NCI-H1694 (cell line): ENCODE measurements around the gene UHRF2.
"Not testable (repeated sequence)": the region's sequence is repeated elsewhere in the genome, so short reads cannot be mapped to it uniquely, and the experiment has no call there.

Experiments used
- DNase-seq: peaks from one replicate; lab custom pipeline; 2025; lab: John Stamatoyannopoulos, UW

UHRF2 gene

DNA sequence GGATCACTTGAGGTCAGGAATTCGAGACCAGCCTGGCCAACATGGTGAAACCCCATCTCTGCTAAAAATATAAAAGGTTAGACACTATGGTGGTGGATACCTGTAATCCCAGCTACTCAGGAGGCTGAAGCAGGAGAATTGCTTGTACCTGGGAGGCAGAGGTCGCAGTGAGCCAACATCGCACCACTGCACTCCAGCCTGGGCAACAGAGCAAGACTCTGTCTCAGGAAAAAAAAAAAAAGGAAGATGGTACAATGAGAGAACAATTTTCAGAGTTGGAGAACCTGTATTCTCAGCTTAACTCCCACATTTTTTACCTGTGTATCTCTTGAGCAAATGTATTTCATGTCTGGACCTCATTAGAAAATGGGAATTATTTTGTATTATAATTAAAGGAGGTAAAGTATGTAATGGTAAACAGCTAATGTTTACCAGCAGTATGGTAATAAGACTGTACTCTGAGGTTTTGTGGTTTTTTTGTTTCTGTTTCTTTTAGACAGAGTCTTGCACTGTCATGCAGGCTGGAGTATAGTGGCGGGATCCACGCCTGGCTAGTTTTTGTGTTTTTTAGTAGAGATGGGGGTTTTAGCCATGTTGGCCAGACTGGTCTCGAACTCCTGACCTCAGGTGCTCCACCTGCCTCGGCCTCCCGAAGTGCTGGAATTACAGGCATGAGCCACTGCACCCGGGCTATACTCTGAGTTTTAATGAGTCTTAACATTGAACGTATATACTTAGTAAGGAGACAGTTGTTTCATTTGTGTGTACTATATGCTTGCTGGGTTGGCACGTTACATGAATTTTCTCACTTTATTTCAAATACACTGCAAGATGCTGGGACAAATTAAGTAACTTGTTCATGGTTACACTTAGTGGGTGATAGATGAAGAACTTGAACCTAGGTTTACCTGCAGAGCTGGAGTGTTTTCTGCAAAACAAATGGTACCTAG is 16.2 kb downstream of the UHRF2 start:
- DNase-seq: no peak

- DNase-seq: no peak
Observed at GRCh38 chr9:6431038-6431437, 18.0 kb downstream of the UHRF2 start.

DNA sequence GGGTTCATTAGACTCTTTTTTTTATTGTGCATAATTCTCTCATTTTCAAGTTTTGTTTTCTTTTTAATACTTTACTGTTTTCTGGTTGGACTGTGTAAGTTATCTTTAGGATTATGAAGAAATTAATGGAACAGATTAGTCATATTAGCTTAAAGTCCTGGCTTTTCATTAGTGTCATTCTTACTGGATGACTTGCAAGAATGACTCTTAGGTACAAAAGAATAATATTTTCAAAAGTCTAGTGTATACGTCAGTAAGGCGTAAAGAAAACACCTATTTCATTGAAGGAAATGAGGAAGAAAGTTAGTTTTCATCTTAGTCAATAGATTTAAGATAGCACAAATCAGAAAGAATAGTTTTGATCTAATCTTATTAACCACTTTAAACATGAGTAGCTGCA is 20.4 kb downstream of the UHRF2 start:
- no peak for DNase-seq

DNA sequence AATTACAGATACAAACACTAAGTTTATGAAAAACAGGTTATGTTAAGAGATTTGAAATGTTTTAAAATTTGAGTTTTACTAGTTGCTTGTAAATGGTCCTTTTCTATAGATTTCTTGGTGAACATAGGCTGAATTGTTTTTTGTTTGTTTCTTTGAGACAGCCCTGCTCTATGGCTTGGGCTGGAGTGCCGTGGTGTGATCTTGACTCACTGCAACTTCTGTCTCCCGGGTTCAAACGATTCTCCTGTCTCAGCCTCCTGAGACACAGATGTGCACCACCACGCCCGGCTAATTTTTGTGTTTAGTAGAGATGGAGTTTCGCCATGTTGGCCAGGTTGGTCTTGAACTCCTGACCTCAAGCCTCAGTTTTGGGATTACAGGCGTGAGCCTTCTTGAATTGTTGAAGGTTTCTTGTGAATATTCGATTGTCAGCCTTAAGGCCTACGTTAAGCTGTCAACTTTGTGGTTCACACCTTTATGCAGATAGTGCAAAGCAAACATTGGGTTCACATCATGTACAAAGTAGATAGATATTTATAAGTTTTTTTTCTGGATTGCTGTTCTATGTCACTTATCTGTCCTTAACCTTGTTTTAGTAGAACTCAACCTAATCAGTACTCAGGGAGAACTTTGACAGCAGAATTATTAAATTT is 26.2 kb downstream of the UHRF2 start:
- no peak for DNase-seq

DNA sequence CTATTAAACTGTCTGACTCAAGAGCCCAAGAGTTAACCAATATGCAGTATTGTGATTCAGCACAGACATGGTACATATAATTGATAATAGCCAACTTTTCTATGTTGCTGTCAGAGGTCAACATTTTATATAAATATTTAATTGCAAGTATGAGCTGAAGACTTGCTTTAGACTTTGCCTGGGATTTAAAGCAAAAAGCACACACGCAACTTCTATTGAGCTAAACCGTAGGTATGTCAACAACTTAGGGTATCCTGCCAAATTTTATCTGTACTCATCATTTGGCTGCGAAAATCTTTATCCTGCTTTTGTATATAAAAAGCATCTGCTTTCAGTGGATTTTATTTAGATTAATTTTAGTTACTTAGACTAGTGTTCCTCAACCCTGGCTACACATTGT is 27.4 kb downstream of the UHRF2 start:
- DNase-seq: no peak

DNA sequence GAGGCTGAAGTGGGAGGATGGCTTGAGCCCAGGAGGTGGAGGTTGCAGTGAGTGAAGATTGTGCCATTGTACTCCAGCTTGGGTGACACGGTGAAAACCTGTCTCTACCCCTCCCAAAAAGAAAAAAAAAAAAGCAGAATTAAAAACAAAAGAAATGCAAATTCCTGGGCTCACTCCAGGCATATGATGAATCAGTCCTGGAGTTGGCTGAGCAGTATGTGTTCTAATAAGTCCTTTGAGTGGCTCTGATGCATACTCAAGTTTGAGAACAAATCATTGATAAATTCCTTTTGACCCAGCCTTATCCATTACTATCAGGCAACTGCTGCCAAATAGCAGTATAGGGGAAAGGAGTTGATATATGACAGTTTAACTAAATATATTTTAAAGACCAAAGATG is 28.3 kb downstream of the UHRF2 start:
- no peak for DNase-seq

DNA sequence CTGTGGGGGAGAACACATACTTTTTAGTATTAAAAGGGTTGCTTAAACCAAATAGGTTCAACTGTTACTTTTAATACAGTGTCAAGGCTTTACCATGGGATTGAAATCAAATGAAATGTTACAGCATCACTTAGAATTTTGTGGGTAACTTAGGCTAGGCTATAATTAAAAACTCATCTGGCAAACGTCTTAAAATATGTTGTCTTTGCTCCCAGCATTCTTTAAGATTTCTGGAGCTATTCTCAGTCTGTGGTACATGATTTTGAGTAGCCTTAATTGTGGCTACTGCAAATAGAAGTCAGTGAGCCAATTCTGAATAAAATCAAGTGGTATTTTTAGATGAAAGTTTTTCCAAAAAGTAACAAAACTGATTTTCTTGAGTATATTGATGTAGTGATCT is 30.7 kb downstream of the UHRF2 start:
- no peak for DNase-seq

DNA sequence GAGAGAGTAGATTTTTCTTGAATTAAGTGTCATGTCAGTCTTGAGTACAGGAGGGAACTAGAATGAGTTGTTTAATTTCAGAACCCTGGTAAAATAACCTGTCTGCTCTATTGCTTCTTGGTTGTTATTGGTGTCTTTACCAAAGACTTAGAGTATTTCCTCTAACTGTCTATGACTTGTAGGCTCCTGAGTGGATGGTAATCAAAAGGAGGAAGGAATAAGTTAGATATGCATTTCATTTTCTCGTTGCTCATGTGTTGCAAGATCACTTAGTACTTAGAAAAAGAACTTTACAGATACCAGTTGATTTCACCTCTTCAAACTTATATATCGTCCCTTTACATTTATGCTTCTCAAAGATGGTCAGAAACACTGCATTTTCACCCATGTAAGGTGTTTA is 31.1 kb downstream of the UHRF2 start:
- DNase-seq: no peak

GRCh38 chr9:6449086-6449485 is 36.1 kb downstream of the UHRF2 start:
- no peak for DNase-seq

GRCh38 chr9:6449645-6450044 is 36.6 kb downstream of the UHRF2 start:
- no peak for DNase-seq

- no peak for DNase-seq
Observed at GRCh38 chr9:6450641-6451375, 37.8 kb downstream of the UHRF2 start.

DNA sequence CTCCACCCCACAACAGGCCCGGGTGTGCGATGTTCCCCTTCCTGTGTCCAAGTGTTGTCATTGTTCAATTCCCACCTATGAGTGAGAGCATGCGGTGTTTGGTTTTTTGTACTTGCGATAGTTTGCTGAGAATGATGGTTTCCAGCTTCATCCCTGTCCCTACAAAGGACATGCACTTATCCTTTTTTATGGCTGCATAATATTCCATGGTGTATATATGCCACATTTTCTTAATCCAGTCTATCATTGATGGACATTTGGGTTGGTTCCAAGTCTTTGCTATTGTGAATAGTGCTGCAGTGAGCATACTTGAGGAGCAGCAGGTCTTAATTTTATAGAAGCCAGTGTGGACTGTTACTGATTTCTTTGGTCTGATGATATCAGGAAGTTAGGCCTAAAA is 42.3 kb downstream of the UHRF2 start:
- not testable (repeated sequence) for DNase-seq

DNA sequence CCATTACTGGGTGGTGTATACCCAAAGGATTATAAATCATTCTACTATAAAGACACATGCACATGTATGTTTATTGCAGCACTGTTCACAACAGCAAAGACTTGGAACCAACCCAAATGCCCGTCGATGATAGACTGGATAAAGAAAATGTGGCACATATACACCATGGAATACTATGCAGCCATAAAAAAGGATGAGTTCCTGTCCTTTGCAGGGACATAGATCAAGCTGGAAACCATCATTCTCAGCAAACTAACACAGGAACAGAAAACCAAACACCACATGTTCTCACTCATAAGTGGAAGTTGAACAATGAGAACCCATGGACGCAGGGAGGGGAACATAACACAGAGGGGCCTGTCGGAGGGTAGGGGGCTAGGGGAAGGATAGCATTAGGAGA is 45.7 kb downstream of the UHRF2 start:
- DNase-seq: not testable (repeated sequence)

GRCh38 chr9:6459718-6460117 is 46.7 kb downstream of the UHRF2 start:
- no peak for DNase-seq

GRCh38 chr9:6460189-6460768 is 47.3 kb downstream of the UHRF2 start:
- no peak for DNase-seq

DNA sequence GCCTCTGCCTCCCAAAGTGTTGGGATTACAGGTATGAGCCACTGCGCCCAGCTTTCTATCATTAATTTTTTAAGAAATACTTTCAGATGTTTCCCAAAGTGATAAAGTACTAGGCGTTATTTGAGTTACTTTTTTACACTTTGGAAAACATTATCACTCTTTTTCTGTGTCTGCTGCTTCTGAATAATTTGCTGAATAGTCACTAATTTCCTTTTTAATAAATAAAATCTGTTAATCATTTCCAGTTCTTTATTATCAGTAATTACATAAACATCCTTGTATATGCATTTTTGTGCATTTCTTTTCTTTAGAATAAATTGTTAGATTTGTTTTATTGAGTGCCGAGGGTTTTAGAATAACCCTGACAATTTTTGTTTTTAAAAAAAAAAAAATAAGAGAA is 48.6 kb downstream of the UHRF2 start:
- DNase-seq: no peak

- no peak for DNase-seq
Observed at GRCh38 chr9:6467006-6467625, 54.1 kb downstream of the UHRF2 start.

GRCh38 chr9:6471231-6471850 is 58.3 kb downstream of the UHRF2 start:
- no peak for DNase-seq

GRCh38 chr9:6473151-6473550 is 60.2 kb downstream of the UHRF2 start:
- DNase-seq: no peak

- DNase-seq: no peak
Observed at GRCh38 chr9:6479959-6480358, 67.0 kb downstream of the UHRF2 start.

DNA sequence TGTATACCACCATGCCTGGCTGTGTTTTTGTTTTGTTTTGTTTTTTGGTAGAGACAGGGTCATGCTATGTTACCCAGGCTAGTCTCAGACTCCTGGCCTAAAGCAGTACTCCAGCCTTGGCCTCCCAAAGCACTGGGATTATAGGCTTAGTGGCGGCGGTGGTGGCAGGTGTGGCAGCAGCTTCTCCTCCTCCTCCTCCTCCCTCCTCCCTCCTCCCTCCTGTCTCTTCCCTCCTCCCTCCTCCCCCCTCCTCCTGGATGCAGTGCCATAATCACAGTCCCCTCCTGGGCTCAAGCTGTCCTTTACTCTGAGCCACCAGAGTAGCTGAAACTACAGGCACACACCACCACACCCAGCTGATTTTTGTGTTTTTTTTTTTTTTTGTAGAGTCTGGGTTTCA is 71.2 kb downstream of the UHRF2 start:
- no peak for DNase-seq

DNA sequence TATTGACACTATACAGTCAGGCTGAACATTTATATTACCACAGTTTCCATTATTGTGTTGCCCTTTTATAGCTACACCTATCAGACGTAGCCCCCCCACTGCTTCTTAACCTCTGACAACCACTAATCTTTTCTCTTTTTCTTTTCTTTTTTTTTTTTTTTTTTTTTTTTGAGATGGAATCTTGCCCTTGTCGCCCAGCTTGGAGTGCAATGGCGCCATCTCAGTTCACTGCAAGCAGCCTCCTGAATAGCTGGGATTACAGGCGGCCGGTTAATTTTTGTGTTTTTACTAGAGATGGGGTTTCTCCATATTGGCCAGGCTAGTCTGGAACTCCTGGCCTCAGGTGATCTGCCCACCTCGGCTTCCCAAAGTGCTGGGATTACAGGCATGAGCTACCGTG is 75.4 kb downstream of the UHRF2 start:
- DNase-seq: no peak
